Activated naive CD8-positive, alpha-beta T cell treated with anti-CD3 and anti-CD28 coated beads, Interleukin-2, amount 50 U/mL, for 24 hours (primary cell): ENCODE data around the gene MCM9.

Source experiments
- ATAC-seq: fragments of 150-1000 bp; cut with Tn5 transposase; one replicate; pipeline ENCODE4 v1.10.0; 2021
- DNase-seq: peaks from one replicate; pipeline ENCODE4 v3.0.0; 2021
- H3K27ac Mint-ChIP-seq: one replicate; pipeline ENCODE4 v1.8.0; 2021; ENCODE audit warnings: mild to moderate bottlenecking, mixed read lengths
- H3K27me3 Mint-ChIP-seq: one replicate; pipeline ENCODE4 v1.8.0; 2021; ENCODE audit warnings: mixed read lengths
- H3K36me3 Mint-ChIP-seq: one replicate; pipeline ENCODE4 v1.8.0; 2021; ENCODE audit warnings: low read depth, mixed read lengths
- H3K4me1 Mint-ChIP-seq: one replicate; pipeline ENCODE4 v1.8.0; 2021; ENCODE audit warnings: mixed read lengths
- H3K4me3 Mint-ChIP-seq: one replicate; pipeline ENCODE4 v1.8.0; 2021; ENCODE audit warnings: mild to moderate bottlenecking, moderate library complexity, mixed read lengths
- H3K9me3 Mint-ChIP-seq: one replicate; pipeline ENCODE4 v1.8.0; 2021; ENCODE audit warnings: mixed read lengths

The MCM9 gene

DNA sequence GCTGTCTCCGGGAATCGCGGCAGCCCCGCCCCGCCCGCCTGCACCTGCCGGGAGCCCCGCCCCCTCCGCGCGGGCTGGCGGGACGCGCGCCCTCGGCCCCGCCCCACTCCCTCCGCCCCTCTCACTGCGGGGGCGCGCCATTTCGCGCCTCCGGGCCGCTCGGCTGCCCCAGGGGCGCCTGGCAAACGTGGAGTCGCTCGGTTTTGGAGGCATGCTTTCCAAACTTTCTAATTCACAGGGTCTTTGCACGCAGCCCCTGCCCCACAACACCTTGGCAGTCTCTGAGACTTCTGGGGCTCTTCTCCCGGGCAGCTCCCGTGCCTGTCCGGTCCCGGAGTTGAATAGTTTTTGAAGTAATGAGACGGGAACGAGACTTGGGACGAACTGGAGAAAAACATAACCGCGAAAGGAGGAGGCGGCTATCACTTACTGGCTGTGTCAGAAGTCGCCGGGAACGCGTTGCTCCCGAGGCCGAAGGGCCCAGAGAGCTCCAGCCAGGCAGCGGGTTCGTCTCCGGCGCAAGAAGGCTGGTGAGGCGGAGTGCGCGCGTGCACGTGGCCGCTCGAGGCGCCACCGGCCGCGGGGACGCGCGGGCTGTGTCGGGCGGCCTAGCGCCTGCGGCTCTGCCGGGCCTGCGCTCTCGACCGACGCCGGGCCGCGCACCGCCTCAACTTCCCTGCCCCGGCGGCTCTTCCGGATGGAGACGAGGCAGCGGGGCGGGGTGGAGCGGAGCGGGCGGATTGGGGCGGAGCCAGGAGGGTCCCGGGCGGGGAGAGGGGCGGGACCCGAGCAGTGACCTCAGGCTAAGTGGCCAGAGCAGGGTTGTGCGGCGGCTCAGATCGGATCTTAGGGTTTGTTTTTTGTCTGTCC, at the start of gene MCM9:
MCM9 (minus strand) TSS at position 699 of the 870 bp plus-strand sequence. CDS start 3,436 bp downstream, outside the sequence.
- DNase-seq: peak; percentile 94
- Mint-ChIP-seq H3K27me3 (no peaks in the 10 kb centered on the region), H3K4me1 (peaks cover 30% of the 10 kb centered on the region), H3K36me3 (peaks cover 41% of the 10 kb centered on the region), H3K9me3 (peaks cover 15% of the 10 kb centered on the region), H3K4me3 (peak within 1 kb of the TSS; percentile 86), H3K27ac (peak within 1 kb of the TSS; percentile 90)
- ATAC-seq: peak; percentile 98

DNA sequence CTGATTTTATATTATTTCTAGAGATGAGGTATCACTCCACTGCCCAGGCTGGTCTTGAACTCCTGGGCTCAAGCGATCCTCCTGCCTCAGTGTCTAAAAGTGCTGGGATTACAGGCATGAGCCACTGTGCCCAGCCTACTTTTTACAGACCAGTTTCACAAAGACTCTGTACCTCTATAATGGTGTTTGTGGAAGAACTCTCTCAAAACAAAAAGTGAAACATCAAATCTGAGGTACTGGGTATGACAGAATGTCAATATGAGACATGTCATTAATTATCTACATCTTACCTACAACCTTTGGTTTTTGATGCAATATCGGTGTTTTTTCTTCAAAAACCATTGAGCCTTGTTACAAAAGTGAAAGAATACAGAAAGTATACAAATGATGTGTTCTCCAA, 49.4 kb upstream of the MCM9 start:
- no peak overlapping the region for H3K4me3 Mint-ChIP-seq
- no peaks in the 10 kb centered on the region for H3K27me3 Mint-ChIP-seq
- H3K36me3 Mint-ChIP-seq: peaks cover 2% of the 10 kb centered on the region
- H3K27ac Mint-ChIP-seq: no peak overlapping the region
- no peaks in the 10 kb centered on the region for H3K9me3 Mint-ChIP-seq
- ATAC-seq: no peak
- no peak for DNase-seq
- no peaks in the 10 kb centered on the region for H3K4me1 Mint-ChIP-seq

DNA sequence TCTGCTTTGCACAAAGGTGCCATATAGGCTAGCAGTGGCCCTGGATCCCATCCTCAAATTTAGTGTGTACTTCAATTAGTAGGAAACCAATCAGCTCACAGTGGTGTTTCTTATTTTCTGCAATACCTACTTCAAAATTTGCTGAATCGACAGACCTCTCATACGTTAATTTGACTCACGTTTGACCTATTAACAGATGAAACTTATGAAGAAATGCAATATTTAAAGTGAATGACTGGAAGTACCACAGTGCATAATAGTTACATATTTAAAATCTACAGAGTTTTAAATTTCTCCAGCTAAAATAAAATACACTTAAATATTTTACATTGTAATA, 47.6 kb upstream of the MCM9 start:
- no peak overlapping the region for H3K27ac Mint-ChIP-seq
- H3K27me3 Mint-ChIP-seq: no peaks in the 10 kb centered on the region
- peaks cover 2% of the 10 kb centered on the region for H3K36me3 Mint-ChIP-seq
- no peaks in the 10 kb centered on the region for H3K4me1 Mint-ChIP-seq
- ATAC-seq (no peak), DNase-seq (no peak)
- no peak overlapping the region for H3K4me3 Mint-ChIP-seq
- H3K9me3 Mint-ChIP-seq: no peaks in the 10 kb centered on the region

DNA sequence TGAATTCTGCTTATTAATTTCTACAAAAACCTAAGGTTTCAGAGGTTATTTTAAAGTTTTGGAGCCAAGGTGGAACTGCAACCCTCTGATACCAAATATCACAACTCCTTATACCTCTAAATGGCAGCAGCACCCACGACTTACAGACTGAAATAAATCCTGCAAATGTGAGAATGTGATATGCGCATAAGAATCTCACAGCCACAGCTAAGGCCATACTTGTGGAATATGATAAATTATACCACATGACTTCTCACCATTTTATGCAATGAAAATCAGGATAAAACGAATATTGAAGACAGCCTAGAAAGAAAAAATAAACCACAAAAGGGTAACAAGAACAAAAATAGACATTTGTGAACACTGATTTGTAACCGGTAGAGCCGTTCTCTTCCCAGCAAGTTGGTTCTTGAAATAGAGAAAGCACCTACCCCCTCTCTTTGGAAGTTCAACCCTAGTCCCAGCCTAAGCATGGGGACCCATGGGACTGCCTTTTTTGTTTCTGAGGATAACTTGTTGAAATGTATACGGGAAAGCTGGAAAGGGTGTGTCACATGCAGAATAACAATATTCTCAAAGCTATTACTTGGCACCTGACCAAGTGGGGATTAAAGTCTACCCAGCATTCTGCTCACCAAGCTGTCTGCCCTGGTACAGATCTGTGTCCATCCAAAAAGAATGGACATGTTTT, 47.1 kb upstream of the MCM9 start:
- ATAC-seq (no peak), DNase-seq (no peak)
- H3K36me3 Mint-ChIP-seq: peaks cover 2% of the 10 kb centered on the region
- no peaks in the 10 kb centered on the region for H3K4me1 Mint-ChIP-seq
- no peaks in the 10 kb centered on the region for H3K27me3 Mint-ChIP-seq
- H3K4me3 Mint-ChIP-seq: no peak overlapping the region
- H3K27ac Mint-ChIP-seq: no peak overlapping the region
- no peaks in the 10 kb centered on the region for H3K9me3 Mint-ChIP-seq

DNA sequence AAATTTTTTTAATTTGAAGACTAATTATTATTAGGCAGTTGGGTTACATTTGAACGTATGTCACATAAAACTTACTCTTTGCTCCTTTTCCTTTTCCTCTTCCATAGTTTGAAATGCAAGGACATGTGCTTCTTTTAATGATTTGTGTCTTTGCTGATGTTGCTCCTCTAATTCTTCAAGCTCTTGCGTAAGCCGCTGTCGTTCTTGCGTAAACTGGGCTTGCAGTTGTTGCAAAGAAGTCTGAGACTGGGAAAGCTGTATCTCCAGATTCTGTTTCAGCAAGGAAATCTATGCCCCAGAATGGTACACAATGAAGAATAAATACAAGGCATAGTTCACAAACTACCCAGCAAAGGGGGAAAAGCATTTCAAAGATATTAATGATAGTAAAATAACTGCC, 45.1 kb upstream of the MCM9 start:
- Mint-ChIP-seq H3K36me3 (peaks cover 2% of the 10 kb centered on the region), H3K27ac (no peak overlapping the region), H3K4me1 (no peaks in the 10 kb centered on the region), H3K27me3 (no peaks in the 10 kb centered on the region), H3K9me3 (no peaks in the 10 kb centered on the region), H3K4me3 (no peak overlapping the region)
- DNase-seq (no peak), ATAC-seq (no peak)

DNA sequence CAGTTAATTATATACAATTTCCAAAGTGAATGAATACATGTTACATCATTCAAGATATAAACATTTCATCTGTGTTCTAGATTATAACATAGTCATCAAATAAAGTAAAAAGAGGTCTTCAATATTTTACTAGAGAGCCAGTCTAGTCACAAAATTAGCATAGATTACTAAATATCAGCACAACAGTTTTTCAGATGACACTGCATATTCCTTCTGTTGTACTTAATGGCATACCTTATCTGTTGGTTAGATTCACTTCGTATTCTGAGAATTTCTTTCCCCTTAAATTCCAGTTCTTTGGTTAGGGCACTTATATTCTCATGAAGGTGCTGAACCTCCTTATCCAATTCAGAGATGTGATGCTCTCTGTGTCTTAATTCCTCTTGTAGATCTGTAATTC, 39.8 kb upstream of the MCM9 start:
- no peak overlapping the region for H3K4me3 Mint-ChIP-seq

DNA sequence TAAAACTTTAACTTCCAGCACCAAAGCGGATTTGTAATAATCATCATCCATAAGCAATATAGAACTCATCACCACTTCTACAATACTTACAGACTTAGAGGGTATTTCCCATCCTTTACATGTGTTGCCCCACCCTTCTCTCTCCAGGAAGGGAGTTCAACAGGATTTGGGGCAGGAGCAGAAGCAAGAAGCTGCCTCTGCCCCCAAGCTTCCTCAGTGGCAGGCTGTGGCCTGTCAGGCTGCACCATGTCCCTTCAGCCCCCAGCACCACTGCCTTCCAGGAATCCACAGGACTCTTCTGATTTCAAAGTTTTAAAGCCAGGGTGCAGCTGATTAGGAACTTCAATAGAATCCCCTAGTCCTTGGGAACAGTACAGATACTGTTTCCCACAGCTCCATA, 36.7 kb upstream of the MCM9 start:
- no peaks in the 10 kb centered on the region for H3K4me1 Mint-ChIP-seq
- H3K9me3 Mint-ChIP-seq: no peaks in the 10 kb centered on the region
- no peak for ATAC-seq
- H3K4me3 Mint-ChIP-seq: no peak overlapping the region
- DNase-seq: no peak
- no peaks in the 10 kb centered on the region for H3K27me3 Mint-ChIP-seq
- no peak overlapping the region for H3K27ac Mint-ChIP-seq
- H3K36me3 Mint-ChIP-seq: no peaks in the 10 kb centered on the region

More for the DNA sequence above, 39.8 kb upstream of the MCM9 start:
- no peaks in the 10 kb centered on the region for H3K27me3 Mint-ChIP-seq
- no peaks in the 10 kb centered on the region for H3K9me3 Mint-ChIP-seq
- no peak overlapping the region for H3K27ac Mint-ChIP-seq
- ATAC-seq (no peak), DNase-seq (no peak)
- H3K4me1 Mint-ChIP-seq: no peaks in the 10 kb centered on the region
- no peaks in the 10 kb centered on the region for H3K36me3 Mint-ChIP-seq

DNA sequence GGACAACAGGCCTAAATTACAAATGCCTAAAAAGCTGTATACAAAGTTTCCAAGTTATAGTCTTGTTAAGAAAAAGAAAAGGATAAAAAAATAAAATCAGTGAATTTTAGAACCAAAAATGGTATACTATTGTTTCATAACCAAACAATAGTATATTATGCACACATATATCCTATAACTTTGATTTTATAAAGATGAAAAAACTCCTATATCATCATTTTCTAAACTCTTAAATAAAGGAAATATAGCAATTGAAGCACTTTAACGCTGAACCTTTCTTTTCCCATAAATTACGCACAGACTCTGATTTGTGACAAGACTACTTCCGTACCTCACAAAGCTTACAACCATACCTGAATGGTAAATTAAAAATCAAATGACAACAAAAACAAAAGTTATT, 35.9 kb upstream of the MCM9 start:
- DNase-seq (no peak), ATAC-seq (no peak)
- no peak overlapping the region for H3K27ac Mint-ChIP-seq
- H3K9me3 Mint-ChIP-seq: no peaks in the 10 kb centered on the region
- no peaks in the 10 kb centered on the region for H3K36me3 Mint-ChIP-seq
- H3K4me3 Mint-ChIP-seq: no peak overlapping the region
- no peaks in the 10 kb centered on the region for H3K4me1 Mint-ChIP-seq
- no peaks in the 10 kb centered on the region for H3K27me3 Mint-ChIP-seq

DNA sequence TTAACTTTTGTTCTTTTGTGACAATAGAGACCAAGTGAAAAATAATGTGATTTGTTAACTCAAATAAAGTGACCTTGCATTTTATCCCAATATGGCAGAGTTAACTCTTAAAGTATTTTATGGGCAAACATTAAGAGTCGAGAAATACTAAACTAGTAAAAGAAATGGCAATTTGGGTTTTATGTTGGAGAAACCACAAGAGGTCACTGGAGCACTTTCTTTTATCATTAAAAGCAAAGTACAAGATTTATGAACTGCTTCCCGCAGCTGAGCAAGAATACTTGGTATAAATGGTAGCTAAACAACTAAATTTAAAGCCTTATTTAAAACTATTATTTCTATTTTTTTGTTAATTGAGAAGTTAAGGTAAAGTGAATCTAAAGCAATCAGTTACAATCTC, 33.5 kb upstream of the MCM9 start:
- H3K4me3 Mint-ChIP-seq: no peak overlapping the region
- H3K27me3 Mint-ChIP-seq: no peaks in the 10 kb centered on the region
- H3K4me1 Mint-ChIP-seq: no peaks in the 10 kb centered on the region
- no peak overlapping the region for H3K27ac Mint-ChIP-seq
- DNase-seq (no peak), ATAC-seq (no peak)
- no peaks in the 10 kb centered on the region for H3K9me3 Mint-ChIP-seq
- H3K36me3 Mint-ChIP-seq: no peaks in the 10 kb centered on the region

DNA sequence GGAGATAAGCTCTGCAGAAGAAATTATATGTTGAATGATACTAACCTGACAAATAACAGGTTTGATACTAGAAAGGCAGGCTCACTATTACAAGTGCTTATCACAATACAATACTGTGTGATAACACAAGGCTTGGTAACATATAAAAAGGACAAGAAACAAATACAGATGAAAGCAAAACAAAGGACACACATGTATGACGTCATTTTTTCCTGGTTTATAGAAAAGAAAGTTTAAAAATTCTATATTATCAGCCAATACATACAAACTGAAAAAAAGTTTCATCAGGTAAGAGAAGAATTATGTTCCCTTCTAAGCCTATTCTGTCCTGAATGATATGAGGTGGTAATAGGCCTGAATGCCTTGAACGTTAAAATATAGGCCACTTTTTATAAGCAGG, 32.3 kb upstream of the MCM9 start:
- ATAC-seq (no peak), DNase-seq (no peak)
- Mint-ChIP-seq H3K9me3 (no peaks in the 10 kb centered on the region), H3K27me3 (no peaks in the 10 kb centered on the region), H3K36me3 (no peaks in the 10 kb centered on the region), H3K4me1 (no peaks in the 10 kb centered on the region), H3K27ac (no peak overlapping the region), H3K4me3 (no peak overlapping the region)

DNA sequence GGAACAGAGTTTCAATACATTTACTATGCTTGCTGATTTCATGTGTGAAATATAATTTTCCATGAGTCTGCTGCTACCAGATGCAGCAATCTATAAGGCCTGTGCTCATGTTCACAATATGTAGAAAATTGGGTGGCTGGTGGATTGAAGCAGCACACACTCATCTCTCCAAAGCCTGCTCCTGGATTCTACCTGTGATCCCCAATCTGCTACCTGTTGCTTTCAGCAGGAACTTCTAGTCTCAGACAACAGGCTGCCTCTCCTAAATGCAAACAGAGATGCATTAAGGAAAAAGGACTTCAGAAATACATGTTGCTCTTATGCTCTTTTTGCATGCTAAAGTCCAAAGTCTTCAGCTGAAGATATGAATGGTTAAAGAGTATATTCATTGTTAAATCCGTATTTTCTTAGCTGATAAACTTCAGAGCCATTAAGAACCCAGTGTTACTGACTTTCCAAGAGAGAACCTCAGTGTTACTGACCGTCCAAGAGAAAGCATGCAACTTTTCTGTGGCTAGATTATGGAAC, 30.9 kb upstream of the MCM9 start:
- Mint-ChIP-seq H3K4me1 (no peaks in the 10 kb centered on the region), H3K4me3 (no peak overlapping the region), H3K27ac (no peak overlapping the region), H3K9me3 (no peaks in the 10 kb centered on the region), H3K27me3 (no peaks in the 10 kb centered on the region), H3K36me3 (no peaks in the 10 kb centered on the region)
- DNase-seq: no peak
- ATAC-seq: no peak

DNA sequence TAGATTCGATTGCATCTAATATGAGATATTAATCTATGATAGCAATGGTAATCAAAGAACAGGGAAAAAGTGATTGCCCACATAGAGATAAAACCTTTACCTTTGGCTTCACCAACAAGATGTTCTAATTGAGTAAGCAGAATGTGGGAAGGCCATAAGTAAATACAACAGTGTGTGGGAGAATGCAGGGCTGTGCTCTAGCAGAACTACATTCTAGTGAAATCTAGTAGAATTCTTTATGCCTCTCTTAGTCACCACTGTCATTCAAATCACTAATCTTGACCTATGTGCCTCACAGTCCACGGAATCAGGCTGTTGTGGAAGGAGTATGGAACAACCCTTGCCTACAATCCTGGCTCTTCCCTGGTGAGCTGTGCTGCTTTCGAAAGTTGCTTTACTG, 30.4 kb upstream of the MCM9 start:
- no peaks in the 10 kb centered on the region for H3K36me3 Mint-ChIP-seq
- ATAC-seq (no peak), DNase-seq (no peak)
- H3K9me3 Mint-ChIP-seq: no peaks in the 10 kb centered on the region
- H3K4me3 Mint-ChIP-seq: no peak overlapping the region
- no peaks in the 10 kb centered on the region for H3K4me1 Mint-ChIP-seq
- no peaks in the 10 kb centered on the region for H3K27me3 Mint-ChIP-seq
- H3K27ac Mint-ChIP-seq: no peak overlapping the region

DNA sequence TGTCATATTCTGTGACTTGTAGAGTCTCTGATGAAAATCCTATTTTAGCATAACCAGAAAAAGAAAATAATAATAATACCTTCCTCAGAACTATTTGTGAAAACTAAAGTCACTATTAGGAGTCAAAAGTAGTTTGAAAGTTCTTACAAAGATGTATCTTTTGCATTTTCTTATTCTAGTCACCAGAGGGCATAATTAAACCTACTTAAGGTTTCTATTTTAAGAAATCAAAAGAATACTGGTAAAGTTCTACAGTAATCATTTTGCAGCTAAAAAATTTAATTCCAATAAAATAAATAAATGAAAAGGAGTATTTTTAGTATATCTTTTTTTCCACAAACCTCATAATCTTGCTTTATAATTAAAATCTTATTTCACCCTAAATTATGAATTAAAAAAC, 28.0 kb upstream of the MCM9 start:
- no peak overlapping the region for H3K27ac Mint-ChIP-seq
- H3K36me3 Mint-ChIP-seq: no peaks in the 10 kb centered on the region
- no peaks in the 10 kb centered on the region for H3K9me3 Mint-ChIP-seq
- no peaks in the 10 kb centered on the region for H3K27me3 Mint-ChIP-seq
- ATAC-seq: no peak
- H3K4me1 Mint-ChIP-seq: no peaks in the 10 kb centered on the region
- H3K4me3 Mint-ChIP-seq: no peak overlapping the region
- no peak for DNase-seq

DNA sequence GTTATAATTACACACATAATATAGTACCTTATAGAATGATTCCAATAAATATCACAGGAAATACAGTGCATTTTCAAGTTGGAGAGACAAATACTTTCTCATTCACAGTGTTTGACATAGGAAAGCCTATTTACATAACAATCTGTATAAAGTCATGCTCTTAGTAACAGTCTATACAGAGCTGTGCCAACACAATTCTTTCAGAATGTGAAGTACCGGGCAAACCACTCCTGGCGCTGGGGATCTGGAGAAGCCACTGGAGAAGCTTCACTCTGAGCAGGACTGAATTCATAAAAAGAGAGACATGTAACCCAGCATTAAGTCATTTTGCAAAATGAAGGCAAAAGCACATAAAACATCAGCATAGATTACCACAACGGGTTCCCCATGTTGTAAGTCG, 24.9 kb upstream of the MCM9 start:
- Mint-ChIP-seq H3K4me3 (no peak overlapping the region), H3K27ac (no peak overlapping the region), H3K4me1 (no peaks in the 10 kb centered on the region), H3K9me3 (no peaks in the 10 kb centered on the region), H3K27me3 (no peaks in the 10 kb centered on the region), H3K36me3 (no peaks in the 10 kb centered on the region)
- no peak for DNase-seq
- no peak for ATAC-seq

DNA sequence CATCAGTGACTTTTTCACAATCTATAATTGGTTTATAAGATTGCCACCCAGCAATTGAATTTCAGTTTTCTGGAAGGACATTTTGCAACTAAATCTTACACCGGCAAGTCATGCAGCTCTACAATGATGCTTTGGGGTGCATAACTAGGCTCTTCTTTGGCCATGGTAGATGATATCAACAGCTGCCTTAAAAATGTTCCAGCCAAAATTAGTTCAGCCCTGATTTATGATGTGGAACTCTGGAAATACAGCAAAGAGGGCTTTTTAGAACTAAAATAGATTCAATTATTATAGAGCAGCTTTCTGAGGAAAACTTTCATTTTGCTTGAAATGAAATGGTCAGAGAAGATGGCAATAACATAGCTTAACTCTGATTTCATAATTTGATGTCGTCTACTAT, 18.4 kb upstream of the MCM9 start:
- DNase-seq (no peak), ATAC-seq (no peak)
- Mint-ChIP-seq H3K4me1 (no peaks in the 10 kb centered on the region), H3K36me3 (no peaks in the 10 kb centered on the region), H3K9me3 (peaks cover 5% of the 10 kb centered on the region), H3K4me3 (no peak overlapping the region), H3K27ac (no peak overlapping the region), H3K27me3 (no peaks in the 10 kb centered on the region)
